HG02970 (cell line): ENCODE measurements around the gene SRXN1.
"Not testable (repeated sequence)": the region's sequence is repeated elsewhere in the genome, so short reads cannot be mapped to it uniquely, and the experiment has no call there.

Experiments
- ATAC-seq: cut with Tn5 transposase; IDR thresholded peaks from one replicate; pipeline ENCODE4 v1.9.1; 2021; ENCODE audit warnings: mild to moderate bottlenecking, moderate library complexity, moderate number of reproducible peaks; ENCODE audit not compliant: unreplicated experiment, low FRiP score

SRXN1 gene

GRCh38 chr20:653110-653589, at the start of gene SRXN1:
Gene SRXN1, minus strand, starts transcription at chr20:653200. Its CDS starts 15 bp downstream, at chr20:653185.
- peak; percentile 82 for ATAC-seq

DNA sequence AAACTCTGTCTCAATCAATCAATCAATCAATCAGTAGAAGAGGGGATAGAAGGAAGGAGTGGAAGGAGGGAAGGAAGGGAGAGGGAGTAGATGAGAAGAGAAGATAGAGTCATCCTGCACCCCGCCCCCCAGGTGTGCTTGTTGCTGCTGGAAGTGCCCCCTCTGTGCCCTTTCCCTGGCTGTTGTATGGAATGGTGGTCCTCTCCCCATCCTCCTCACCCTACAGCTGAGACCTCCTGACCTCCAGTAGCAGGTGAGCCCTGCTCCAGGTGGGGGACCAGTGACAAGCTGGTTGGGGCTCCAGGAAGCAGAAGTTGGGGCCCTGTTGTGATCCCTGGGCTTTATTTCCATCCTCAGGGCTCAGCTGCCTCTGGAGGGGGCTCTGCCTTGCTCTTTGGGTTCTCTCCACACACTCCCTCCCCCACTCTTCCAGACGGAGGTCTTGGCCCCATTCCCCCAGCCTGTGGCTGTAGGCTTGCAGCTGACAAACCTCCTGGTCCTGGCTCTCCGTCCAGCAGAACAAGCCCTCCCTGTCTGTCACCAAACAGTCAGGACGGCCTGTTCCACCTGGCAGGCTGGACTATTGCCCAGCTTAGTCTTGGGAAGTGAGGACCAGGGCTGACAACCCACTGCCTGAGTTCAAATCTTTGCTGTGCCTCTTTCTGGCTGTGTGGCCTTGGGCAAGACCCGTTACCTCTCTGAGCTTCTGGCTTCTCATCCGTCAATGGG, 48.6 kb upstream of the SRXN1 start:
- ATAC-seq = no peak

- no peak for ATAC-seq
Measured at GRCh38 chr20:699811-700338, 46.9 kb upstream of the SRXN1 start.

DNA sequence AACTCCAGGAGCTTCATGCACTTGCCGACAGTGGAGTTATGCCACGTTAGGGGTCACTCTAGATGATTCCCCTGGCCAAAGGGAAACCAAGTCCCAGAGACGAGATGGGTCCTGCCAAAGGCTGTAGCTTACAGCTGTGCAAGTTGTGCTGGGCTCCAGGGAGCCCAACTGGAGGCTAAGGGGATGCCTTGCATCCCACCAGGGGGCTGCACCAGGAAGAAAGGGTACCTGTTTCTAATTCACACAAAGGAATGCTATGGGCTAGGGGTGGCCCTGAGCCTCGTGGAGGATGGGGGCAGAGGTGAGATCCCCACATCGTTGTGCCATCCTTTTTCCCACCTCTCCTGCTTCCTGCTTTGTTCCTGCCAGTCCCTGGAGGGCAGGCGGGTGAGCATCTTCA, 46.3 kb upstream of the SRXN1 start:
- no peak for ATAC-seq

- ATAC-seq = no peak
Measured at GRCh38 chr20:698276-698675, 45.3 kb upstream of the SRXN1 start.

DNA sequence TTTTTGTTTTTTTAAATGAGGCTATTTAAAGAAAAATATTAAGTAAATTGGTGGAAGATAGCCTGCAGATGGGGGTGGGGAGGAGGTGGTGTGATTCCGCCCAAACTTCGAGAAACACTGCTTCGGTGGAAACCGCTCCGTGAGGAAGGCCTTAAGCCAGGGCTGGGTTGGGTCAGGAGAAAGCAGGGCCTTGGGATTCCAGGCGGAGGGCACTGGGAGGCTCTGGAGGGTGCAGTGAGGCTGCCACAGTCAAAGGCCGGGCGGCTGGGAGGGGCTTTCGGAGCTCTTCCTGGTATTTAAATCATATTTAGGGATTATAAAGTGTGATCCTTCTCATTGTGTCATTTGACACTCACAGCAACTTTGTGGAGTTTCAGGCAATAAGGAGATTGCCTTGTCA, 44.8 kb upstream of the SRXN1 start:
- no peak for ATAC-seq

- no peak for ATAC-seq
Measured at GRCh38 chr20:695165-695866, 42.3 kb upstream of the SRXN1 start.

DNA sequence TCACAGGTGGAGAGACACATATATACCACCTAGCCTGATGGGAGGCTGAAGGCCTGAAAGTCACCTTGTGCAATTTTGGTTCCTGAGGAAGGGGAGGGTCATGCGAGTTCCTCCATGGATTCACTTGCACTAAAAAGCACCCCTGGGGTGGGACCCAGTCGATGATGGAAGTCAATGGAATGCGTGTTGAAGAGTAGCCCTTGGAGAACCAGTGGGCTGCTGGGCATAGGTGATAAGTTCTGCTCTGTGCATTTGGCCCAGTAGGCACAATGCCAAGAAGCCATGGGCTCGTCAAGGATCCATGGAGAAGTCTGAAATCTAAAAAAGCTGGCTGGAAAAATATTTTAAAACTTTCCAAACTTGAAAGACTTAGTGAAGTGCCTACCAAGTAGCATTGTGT, 41.5 kb upstream of the SRXN1 start:
- no peak for ATAC-seq

DNA sequence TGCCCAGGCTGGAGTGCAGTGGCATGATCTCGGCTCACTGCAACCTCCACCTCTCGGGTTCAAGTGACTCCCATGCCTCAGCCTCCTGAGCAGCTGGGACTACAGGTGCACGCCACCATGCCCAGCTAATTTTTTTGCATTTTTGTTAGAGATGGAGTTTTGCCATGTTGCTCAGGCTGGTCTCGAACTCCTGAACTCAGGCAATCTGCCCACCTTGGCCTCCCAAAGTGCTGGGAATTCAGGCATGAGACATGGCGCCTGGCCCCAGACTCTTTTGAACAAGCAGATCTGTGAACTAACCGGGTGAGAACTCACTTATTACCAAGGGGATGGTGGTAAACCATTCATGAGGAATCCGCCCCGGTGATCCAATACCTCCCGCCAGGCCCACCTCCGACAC, 40.8 kb upstream of the SRXN1 start:
- not testable (repeated sequence) for ATAC-seq

- ATAC-seq = no peak
Measured at GRCh38 chr20:692044-692443, 39.0 kb upstream of the SRXN1 start.

DNA sequence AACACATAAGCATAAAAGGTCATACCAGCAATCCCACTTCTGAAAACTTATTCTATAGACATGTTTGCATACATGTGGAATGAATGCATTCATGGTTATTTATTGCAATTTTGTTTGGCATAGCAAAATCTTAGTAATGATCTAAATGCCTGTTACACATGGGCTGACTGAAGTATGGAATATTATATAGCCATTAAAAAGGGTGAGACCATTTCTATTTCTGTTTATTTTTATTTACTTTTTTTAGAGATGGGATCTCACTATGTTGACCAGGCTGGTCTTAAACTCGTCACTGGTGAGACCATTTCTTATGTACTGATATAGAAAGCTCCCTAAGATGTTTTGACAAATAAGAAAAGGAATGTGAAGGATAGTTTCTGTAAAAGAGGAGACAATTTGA, 36.9 kb upstream of the SRXN1 start:
- no peak for ATAC-seq

DNA sequence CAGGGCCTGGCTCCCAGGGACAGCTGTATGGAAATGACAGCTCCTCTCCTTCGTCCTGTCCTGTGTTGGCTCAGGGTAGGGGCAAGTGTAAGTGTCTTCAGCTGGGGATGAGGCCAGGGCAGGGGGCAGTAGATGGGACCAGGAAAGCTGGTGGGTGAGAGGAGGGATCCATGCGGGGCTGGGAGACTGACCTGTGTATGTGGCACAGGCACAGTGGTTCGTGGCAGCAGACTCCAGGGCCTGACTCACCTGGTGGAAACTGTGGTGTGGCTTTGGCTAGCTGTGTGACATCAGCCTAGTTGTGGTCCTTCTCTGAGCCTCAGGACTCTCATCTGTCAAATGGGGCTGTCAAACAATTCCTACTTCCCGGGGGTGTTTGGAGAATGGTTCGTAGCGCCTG, 36.3 kb upstream of the SRXN1 start:
- no peak for ATAC-seq

- ATAC-seq = no peak
Measured at GRCh38 chr20:688809-689212, 35.8 kb upstream of the SRXN1 start.

DNA sequence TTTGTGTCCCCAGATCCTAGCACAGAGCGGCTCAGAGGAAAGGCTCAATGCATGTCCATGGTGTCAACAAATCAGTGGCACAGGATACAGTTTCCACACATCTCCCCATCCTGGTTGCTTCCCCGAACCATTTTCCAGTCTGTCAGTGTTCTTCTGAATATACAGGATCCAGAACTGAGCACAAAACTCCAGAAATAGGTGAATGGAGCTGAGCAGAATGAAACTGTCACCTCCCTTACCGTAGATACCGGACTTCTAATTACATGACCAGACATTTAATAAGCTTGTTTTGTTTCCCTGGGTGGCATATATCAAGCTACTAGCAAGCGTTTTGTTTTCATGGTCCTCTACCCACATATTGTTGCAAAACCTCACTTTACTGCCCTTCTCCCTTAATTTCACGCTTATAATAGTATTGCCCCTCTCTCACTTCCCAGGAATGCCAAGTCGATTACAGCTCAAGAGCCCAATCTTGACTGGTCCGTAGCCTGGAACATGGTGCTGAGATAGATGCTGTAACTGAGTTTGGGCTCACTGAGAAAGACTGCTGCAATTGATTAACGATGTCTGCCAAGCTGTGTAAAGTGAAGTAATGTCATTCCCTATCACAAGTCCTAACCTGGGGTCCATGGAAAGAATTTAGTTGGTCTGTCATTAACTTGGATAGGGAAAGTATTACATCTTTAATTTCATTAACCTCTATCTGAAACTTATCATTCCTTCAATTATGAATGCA, 34.6 kb upstream of the SRXN1 start:
- no peak for ATAC-seq

DNA sequence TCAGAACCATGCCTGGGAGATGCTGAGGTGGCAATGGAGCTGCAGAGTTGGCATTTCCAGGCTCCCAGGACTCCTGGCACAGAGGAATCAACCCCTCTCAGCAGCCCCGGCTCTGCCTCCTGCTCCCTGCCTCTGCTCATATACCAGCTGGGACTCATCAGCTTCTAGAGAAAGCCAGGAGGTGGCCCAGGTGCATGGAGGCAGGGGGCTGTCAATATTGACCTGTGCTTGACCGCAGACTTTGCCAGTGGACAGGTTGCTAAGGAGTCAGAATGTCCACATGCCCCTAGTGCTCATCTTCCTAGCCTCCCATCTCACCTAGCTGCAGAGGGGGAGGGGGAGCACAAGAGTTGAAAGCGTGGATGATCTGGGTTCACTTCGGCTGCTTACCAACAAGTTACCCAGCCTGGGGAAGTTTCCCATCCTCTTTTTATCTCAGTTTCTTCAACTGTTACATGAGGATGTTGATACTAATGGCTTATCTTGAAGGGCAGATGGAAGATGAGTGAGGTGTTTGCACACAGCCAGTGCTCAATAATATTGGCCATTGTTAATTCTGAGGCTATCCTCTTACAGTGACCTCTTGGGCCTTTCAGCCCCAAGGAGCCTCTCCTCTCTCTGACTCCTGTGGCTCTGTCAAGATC, 31.8 kb upstream of the SRXN1 start:
- ATAC-seq = no peak

GRCh38 chr20:682123-682522, 29.1 kb upstream of the SRXN1 start:
- ATAC-seq = no peak

- ATAC-seq = no peak
Measured at GRCh38 chr20:680638-681187, 27.7 kb upstream of the SRXN1 start.

GRCh38 chr20:677957-678356, 25.0 kb upstream of the SRXN1 start:
- no peak for ATAC-seq

DNA sequence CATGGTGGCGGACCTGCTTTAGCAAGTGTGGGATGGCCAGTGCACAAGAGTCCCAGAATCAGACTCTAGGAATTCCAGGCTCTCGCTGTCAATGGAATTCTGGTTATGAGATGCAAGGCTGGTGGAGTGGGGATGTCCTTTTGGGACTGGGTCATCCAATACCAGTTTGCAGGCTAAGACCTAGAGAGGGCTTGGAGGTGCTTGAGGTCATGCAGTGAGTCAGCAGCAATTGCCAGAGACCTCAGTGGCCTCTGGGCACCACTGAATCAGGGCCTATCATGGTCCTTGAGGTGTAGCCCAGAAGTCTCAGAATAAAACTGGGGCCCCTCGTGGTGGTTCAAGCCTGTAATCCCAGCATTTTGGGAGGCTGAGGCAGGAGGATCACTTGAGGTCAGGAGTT, 24.0 kb upstream of the SRXN1 start:
- ATAC-seq = no peak

DNA sequence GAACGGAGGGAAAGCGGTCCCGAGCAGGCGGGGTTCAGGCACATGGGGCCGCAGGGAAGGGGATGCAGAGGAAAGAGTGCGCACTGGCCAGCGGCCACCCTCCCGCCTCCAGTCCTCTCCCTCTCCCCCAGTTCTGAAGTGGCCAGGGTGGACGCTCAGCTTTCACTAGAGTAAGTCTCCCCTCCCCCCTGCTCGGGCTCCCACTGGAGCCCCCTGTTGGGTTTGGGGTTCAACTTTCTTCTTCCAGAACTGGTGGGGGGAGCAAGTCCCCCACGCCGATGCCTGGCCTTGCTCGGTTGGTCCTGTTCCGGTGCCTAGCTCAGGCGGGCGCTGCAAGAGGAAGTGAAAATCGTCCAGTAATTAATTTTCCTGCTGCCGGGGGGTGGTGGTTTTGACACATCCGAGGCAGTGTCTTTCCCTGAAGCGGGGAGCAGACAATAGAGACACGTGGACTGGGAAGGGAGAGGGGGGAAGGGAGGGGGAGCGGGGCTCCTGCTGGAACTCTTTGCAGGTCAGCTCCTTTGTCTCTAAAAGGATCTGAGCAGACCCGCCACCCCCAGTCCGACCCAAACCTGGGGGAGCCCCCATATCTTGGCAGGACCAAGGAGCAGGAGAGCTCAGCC, 23.4 kb upstream of the SRXN1 start:
- ATAC-seq = no peak
